Measurements from ENCODE around the gene EML6.

DNA sequence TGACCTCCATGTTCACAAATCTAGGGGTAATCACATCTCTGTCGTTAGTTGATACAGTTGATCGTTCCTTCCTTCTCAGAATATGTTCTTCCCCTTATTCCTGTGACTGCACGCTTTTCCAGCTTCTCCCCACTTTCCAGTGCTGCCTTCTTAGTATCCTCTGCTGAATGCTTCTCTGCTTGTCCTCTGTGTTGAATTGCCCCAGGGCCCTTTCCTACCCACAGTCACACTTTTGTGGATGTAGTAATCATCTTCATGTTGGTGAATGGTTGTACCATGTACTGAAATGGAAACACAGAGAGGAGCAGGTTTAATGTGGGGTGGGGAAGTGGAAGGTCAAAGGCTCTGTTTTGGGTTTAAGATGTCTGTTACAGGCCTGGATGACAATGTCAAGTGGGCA, 47.2 kb downstream of the EML6 start:
- TF ChIP-seq POLR2A (IDR thresholded peaks at IDR 0.05): no peak
- TF ChIP-seq, protein P1, sequence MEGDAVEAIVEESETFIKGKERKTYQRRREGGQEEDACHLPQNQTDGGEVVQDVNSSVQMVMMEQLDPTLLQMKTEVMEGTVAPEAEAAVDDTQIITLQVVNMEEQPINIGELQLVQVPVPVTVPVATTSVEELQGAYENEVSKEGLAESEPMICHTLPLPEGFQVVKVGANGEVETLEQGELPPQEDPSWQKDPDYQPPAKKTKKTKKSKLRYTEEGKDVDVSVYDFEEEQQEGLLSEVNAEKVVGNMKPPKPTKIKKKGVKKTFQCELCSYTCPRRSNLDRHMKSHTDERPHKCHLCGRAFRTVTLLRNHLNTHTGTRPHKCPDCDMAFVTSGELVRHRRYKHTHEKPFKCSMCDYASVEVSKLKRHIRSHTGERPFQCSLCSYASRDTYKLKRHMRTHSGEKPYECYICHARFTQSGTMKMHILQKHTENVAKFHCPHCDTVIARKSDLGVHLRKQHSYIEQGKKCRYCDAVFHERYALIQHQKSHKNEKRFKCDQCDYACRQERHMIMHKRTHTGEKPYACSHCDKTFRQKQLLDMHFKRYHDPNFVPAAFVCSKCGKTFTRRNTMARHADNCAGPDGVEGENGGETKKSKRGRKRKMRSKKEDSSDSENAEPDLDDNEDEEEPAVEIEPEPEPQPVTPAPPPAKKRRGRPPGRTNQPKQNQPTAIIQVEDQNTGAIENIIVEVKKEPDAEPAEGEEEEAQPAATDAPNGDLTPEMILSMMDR (IDR thresholded peaks at IDR 0.05): no peak

Data from Peyer's patch (tissue), 4 donors.